K562 (cell line): ENCODE measurements around the gene WDR31.

Experiments
- CEBPB ChIP-seq: fragments of 450-650 bp; IDR thresholded peaks from 2 replicates; pipeline ENCODE4 v1.6.1; 2016; ENCODE audit warnings: missing genetic modification characterization, missing compliant biosample characterization
- CTCF ChIP-seq, 3 experiments: IDR thresholded peaks in 2 of 3; conservative IDR thresholded peaks in 1 of 3; 2 replicates each; pipeline ENCODE4 v1.5.1; 2011 to 2012; ENCODE audit warnings: low read length in 3 of 3, mild to moderate bottlenecking in 3 of 3, control low read depth in 2 of 3, improper control_type of control experiment in 1 of 3, inconsistent platforms in 1 of 3, low read depth in 1 of 3, mixed read lengths in 1 of 3, moderate library complexity in 1 of 3; ENCODE audit not compliant: insufficient read depth in 2 of 3
- EZH2 ChIP-seq: IDR thresholded peaks from 2 replicates; pipeline ENCODE4 v1.6.1; 2012; ENCODE audit warnings: low read depth, mild to moderate bottlenecking, inconsistent platforms, low read length, borderline replicate concordance
- JUND ChIP-seq, 2 experiments: IDR thresholded peaks; 2 replicates in 1 of 2; 3 replicates in 1 of 2; pipeline ENCODE4 v1.6.1; 2011; ENCODE audit warnings: borderline replicate concordance in 2 of 2, low read depth in 2 of 2, low read length in 2 of 2, improper control_type of control experiment in 1 of 2, missing biosample characterization in 1 of 2, missing genetic modification characterization in 1 of 2, missing genetic modification reagents in 1 of 2
- MYBL2 ChIP-seq, 2 experiments: fragments of 450-650 bp in 1 of 2; sonication (generic) in 1 of 2; formaldehyde crosslinking in 1 of 2; IDR thresholded peaks; 2 replicates each; pipeline versions ENCODE4 v1.6.1 to v1.8.1; 2017 to 2022; ENCODE audit warnings: borderline replicate concordance in 1 of 2, inconsistent platforms in 1 of 2, low read depth in 1 of 2, mild to moderate bottlenecking in 1 of 2, missing genetic modification reagents in 1 of 2, moderate library complexity in 1 of 2
- RAD21 ChIP-seq, 2 experiments: fragments of 250-450 bp in 1 of 2; fragments of 450-650 bp in 1 of 2; sonication (Bioruptor Pico) in 1 of 2; formaldehyde crosslinking in 1 of 2; IDR thresholded peaks in 1 of 2; conservative IDR thresholded peaks in 1 of 2; 2 replicates each; pipeline versions ENCODE4 v1.4.0 to v1.8.0; 2020 to 2022; ENCODE audit warnings: mild to moderate bottlenecking in 2 of 2, moderate library complexity in 1 of 2
- SMARCB1 ChIP-seq: IDR thresholded peaks from 2 replicates; pipeline ENCODE4 v1.6.1; 2011; ENCODE audit warnings: improper control_type of control experiment, low read depth; ENCODE audit not compliant: insufficient read length
- SMC3 ChIP-seq: conservative IDR thresholded peaks from 2 replicates; pipeline ENCODE4 v1.6.1; 2011; ENCODE audit warnings: low read depth, low read length, improper control_type of control experiment; ENCODE audit not compliant: insufficient read depth
- TEAD4 ChIP-seq, 2 experiments: sonication (generic) in 1 of 2; formaldehyde crosslinking in 1 of 2; IDR thresholded peaks; 2 replicates each; pipeline versions ENCODE4 v1.6.1 to v1.8.0; 2012 to 2022; ENCODE audit warnings: borderline replicate concordance in 1 of 2, inconsistent platforms in 1 of 2, low read length in 1 of 2, mild to moderate bottlenecking in 1 of 2, missing genetic modification reagents in 1 of 2
- ZBTB7A ChIP-seq: IDR thresholded peaks from 2 replicates; pipeline ENCODE4 v1.6.1; 2011; ENCODE audit warnings: low read depth, mild to moderate bottlenecking, low read length, moderate library complexity, borderline replicate concordance; ENCODE audit not compliant: control insufficient read depth
- ZNF408 ChIP-seq: fragments of 250-450 bp; sonication (Bioruptor Pico); IDR thresholded peaks from 2 replicates; pipeline ENCODE4 v1.4.0; 2020; ENCODE audit warnings: low read depth, mild to moderate bottlenecking, moderate library complexity

- TF ChIP-seq CTCF (IDR thresholded peaks at IDR 0.05 in 2 of 3, conservative IDR thresholded peaks at IDR 0.05 in 1 of 3; ENCODE audit: insufficient read depth in 2 of 3, low read depth in 1 of 3, low read length in 3 of 3) (no peak), SMARCB1 (no peak), ZNF408 (no peak), EZH2 (no peak), CEBPB (tag) (no peak), RAD21 (CRISPR knock-in tag; conservative IDR thresholded peaks at IDR 0.05 in 1 of 2, IDR thresholded peaks at IDR 0.05 in 1 of 2) (no peak), TEAD4 (IDR thresholded peaks at IDR 0.05; ENCODE audit: low read length) (no peak), TEAD4 (CRISPR knock-in tag; IDR thresholded peaks at IDR 0.05; ENCODE audit: borderline replicate concordance) (no peak), JUND (IDR thresholded peaks at IDR 0.05; ENCODE audit: borderline replicate concordance, low read depth, low read length) (peak; percentile 39; the same call in 1 of the 2 replicates), JUND (tag; IDR thresholded peaks at IDR 0.05; ENCODE audit: borderline replicate concordance, low read depth, low read length) (peak; percentile 11; the same call in 1 of the 3 replicates), MYBL2 (IDR thresholded peaks at IDR 0.05; ENCODE audit: low read depth) (no peak), MYBL2 (CRISPR knock-in tag; IDR thresholded peaks at IDR 0.05; ENCODE audit: borderline replicate concordance) (no peak), SMC3 (no peak), ZBTB7A (no peak)
Observed at GRCh38 chr9:113343732-113344231, 3.7 kb upstream of the WDR31 start.
